Adipocyte (in vitro differentiated cells): ENCODE data around the gene ABCA13.

Source experiments
- DNase-seq: peaks from one replicate; pipeline ENCODE4 v3.0.0-alpha.2; 2015; ENCODE audit warnings: low read depth
- H3K27me3 ChIP-seq: replicated peaks from 2 replicates; pipeline ENCODE4 v1.7.0; 2013; ENCODE audit warnings: mild to moderate bottlenecking, low read length, moderate library complexity; ENCODE audit not compliant: control insufficient read depth, insufficient read depth
- H3K36me3 ChIP-seq: 2 replicates; pipeline ENCODE4 v1.7.0; 2013; ENCODE audit warnings: low read length, mild to moderate bottlenecking, moderate library complexity; ENCODE audit not compliant: control insufficient read depth, insufficient read depth, severe bottlenecking
- H3K4me1 ChIP-seq: 2 replicates; pipeline ENCODE4 v1.7.0; 2013; ENCODE audit warnings: mild to moderate bottlenecking, low read length, moderate library complexity; ENCODE audit not compliant: control insufficient read depth, insufficient read depth
- H3K4me3 ChIP-seq: 2 replicates; pipeline ENCODE4 v1.7.0; 2013; ENCODE audit warnings: mild to moderate bottlenecking, low read length, moderate library complexity
- H3K9ac ChIP-seq: 2 replicates; pipeline ENCODE4 v1.7.0; 2013; ENCODE audit warnings: mild to moderate bottlenecking, low read length, moderate library complexity
- H3K9me3 ChIP-seq: 2 replicates; pipeline ENCODE4 v1.7.0; 2013; ENCODE audit warnings: mild to moderate bottlenecking, low read length, moderate library complexity; ENCODE audit not compliant: control insufficient read depth

ABCA13 gene

GRCh38 chr7:48416327-48416908, 245.2 kb downstream of the ABCA13 start:
- H3K4me3 ChIP-seq, result no peak overlapping the region

GRCh38 chr7:48419401-48419800, 248.1 kb downstream of the ABCA13 start:
- H3K4me3 ChIP-seq, result no peak overlapping the region
- H3K27me3 ChIP-seq, result no peaks in the 10 kb centered on the region
- no peak overlapping the region for H3K9ac ChIP-seq
- no peak for DNase-seq
- H3K9me3 ChIP-seq, result no peaks in the 10 kb centered on the region
- no peaks in the 10 kb centered on the region for H3K36me3 ChIP-seq
- no peaks in the 10 kb centered on the region for H3K4me1 ChIP-seq

More at GRCh38 chr7:48416327-48416908, 245.2 kb downstream of the ABCA13 start:
- no peaks in the 10 kb centered on the region for H3K4me1 ChIP-seq
- no peaks in the 10 kb centered on the region for H3K36me3 ChIP-seq
- no peaks in the 10 kb centered on the region for H3K27me3 ChIP-seq
- no peak overlapping the region for H3K9ac ChIP-seq
- DNase-seq, result no peak
- H3K9me3 ChIP-seq, result no peaks in the 10 kb centered on the region

- Histone ChIP-seq H3K4me3 (no peak overlapping the region), H3K27me3 (no peaks in the 10 kb centered on the region), H3K36me3 (no peaks in the 10 kb centered on the region), H3K4me1 (no peaks in the 10 kb centered on the region), H3K9ac (no peak overlapping the region), H3K9me3 (no peaks in the 10 kb centered on the region)
- DNase-seq, result no peak
These were observed 248.9 kb downstream of the ABCA13 start for GRCh38 chr7:48420206-48420605.

GRCh38 chr7:48421357-48421756, 250.1 kb downstream of the ABCA13 start:
- Histone ChIP-seq H3K9ac (no peak overlapping the region), H3K4me3 (no peak overlapping the region), H3K9me3 (no peaks in the 10 kb centered on the region), H3K4me1 (no peaks in the 10 kb centered on the region), H3K27me3 (no peaks in the 10 kb centered on the region), H3K36me3 (no peaks in the 10 kb centered on the region)
- no peak for DNase-seq

- Histone ChIP-seq H3K9ac (no peak overlapping the region), H3K9me3 (no peaks in the 10 kb centered on the region), H3K4me1 (peaks cover 4% of the 10 kb centered on the region), H3K4me3 (no peak overlapping the region), H3K36me3 (no peaks in the 10 kb centered on the region), H3K27me3 (no peaks in the 10 kb centered on the region)
- DNase-seq, result no peak
These were observed 253.5 kb downstream of the ABCA13 start for GRCh38 chr7:48424731-48425130.

- no peak for DNase-seq
- H3K9ac ChIP-seq, result no peak overlapping the region
- no peak overlapping the region for H3K4me3 ChIP-seq
These were observed 255.2 kb downstream of the ABCA13 start for GRCh38 chr7:48426331-48426965.

GRCh38 chr7:48426966-48427555, 255.8 kb downstream of the ABCA13 start:
- DNase-seq, result peak; percentile 2
- H3K4me1 ChIP-seq, result peaks cover 4% of the 10 kb centered on the region
- no peak overlapping the region for H3K9ac ChIP-seq
- H3K9me3 ChIP-seq, result no peaks in the 10 kb centered on the region
- no peaks in the 10 kb centered on the region for H3K36me3 ChIP-seq
- no peaks in the 10 kb centered on the region for H3K27me3 ChIP-seq
- H3K4me3 ChIP-seq, result no peak overlapping the region

More at GRCh38 chr7:48426331-48426965, 255.2 kb downstream of the ABCA13 start:
- no peaks in the 10 kb centered on the region for H3K36me3 ChIP-seq
- no peaks in the 10 kb centered on the region for H3K27me3 ChIP-seq
- peaks cover 4% of the 10 kb centered on the region for H3K4me1 ChIP-seq
- H3K9me3 ChIP-seq, result no peaks in the 10 kb centered on the region

GRCh38 chr7:48427671-48428070, 256.4 kb downstream of the ABCA13 start:
- Histone ChIP-seq H3K36me3 (no peaks in the 10 kb centered on the region), H3K4me3 (no peak overlapping the region), H3K4me1 (peaks cover 4% of the 10 kb centered on the region), H3K27me3 (no peaks in the 10 kb centered on the region), H3K9me3 (no peaks in the 10 kb centered on the region), H3K9ac (no peak overlapping the region)
- DNase-seq, result no peak

GRCh38 chr7:48428091-48428684, 256.9 kb downstream of the ABCA13 start:
- DNase-seq, result no peak
- Histone ChIP-seq H3K9me3 (no peaks in the 10 kb centered on the region), H3K4me1 (peaks cover 4% of the 10 kb centered on the region), H3K4me3 (no peak overlapping the region), H3K27me3 (no peaks in the 10 kb centered on the region), H3K36me3 (no peaks in the 10 kb centered on the region), H3K9ac (no peak overlapping the region)

GRCh38 chr7:48429117-48429516, 257.9 kb downstream of the ABCA13 start:
- H3K4me3 ChIP-seq, result no peak overlapping the region
- H3K27me3 ChIP-seq, result no peaks in the 10 kb centered on the region
- H3K9me3 ChIP-seq, result no peaks in the 10 kb centered on the region
- no peaks in the 10 kb centered on the region for H3K36me3 ChIP-seq
- H3K4me1 ChIP-seq, result peaks cover 4% of the 10 kb centered on the region
- no peak for DNase-seq
- H3K9ac ChIP-seq, result no peak overlapping the region

GRCh38 chr7:48438206-48438605, 266.9 kb downstream of the ABCA13 start:
- Histone ChIP-seq H3K36me3 (no peaks in the 10 kb centered on the region), H3K4me3 (no peak overlapping the region), H3K9ac (no peak overlapping the region), H3K9me3 (no peaks in the 10 kb centered on the region), H3K27me3 (no peaks in the 10 kb centered on the region), H3K4me1 (no peaks in the 10 kb centered on the region)
- no peak for DNase-seq
